ENCODE measurements around the gene KIF1B. TPM values are rescaled to one million over a fixed set of nuclear protein-coding genes. Genes with fewer than 3 reads are reported as not detected.

KIF1B gene
- total and polyA plus RNA-seq, 2 experiments from 2014 or later = 22.2 to 56.2 TPM

DNA sequence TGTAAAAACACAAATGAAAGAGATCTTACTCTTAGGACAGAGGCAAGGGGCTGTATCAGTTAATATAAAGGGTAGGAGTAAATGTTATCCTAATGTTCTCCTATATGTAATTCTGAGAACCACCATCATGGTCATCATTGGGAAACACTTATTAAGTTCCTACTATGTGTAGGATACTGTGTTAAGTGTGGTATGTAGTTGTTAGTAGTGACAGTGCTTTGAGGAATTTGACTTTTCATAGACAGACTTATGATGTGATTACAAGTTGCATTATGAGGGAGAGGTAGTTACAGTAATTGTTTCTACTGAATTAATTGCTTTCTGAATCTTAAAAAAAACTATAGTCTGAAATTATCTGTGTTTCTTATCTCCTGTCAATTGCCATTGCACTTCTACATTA is 136.7 kb downstream of the KIF1B start:
- DNase-seq (ENCODE audit: low read depth in 1 of 2, low spot score in 1 of 2) = no peak
- H3K4me1 ChIP-seq (ENCODE audit: low read depth) = no peaks in the 10 kb centered on the region
- TF ChIP-seq, protein P1, sequence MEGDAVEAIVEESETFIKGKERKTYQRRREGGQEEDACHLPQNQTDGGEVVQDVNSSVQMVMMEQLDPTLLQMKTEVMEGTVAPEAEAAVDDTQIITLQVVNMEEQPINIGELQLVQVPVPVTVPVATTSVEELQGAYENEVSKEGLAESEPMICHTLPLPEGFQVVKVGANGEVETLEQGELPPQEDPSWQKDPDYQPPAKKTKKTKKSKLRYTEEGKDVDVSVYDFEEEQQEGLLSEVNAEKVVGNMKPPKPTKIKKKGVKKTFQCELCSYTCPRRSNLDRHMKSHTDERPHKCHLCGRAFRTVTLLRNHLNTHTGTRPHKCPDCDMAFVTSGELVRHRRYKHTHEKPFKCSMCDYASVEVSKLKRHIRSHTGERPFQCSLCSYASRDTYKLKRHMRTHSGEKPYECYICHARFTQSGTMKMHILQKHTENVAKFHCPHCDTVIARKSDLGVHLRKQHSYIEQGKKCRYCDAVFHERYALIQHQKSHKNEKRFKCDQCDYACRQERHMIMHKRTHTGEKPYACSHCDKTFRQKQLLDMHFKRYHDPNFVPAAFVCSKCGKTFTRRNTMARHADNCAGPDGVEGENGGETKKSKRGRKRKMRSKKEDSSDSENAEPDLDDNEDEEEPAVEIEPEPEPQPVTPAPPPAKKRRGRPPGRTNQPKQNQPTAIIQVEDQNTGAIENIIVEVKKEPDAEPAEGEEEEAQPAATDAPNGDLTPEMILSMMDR (IDR thresholded peaks at IDR 0.05; ENCODE audit: low read depth, low read length) = no peak
- no peak overlapping the region for H3K4me3 ChIP-seq
- no peaks in the 10 kb centered on the region for H3K27me3 ChIP-seq
- H3K36me3 ChIP-seq = peaks cover 47% of the 10 kb centered on the region
- H3K9me3 ChIP-seq (ENCODE audit: low read depth) = no peaks in the 10 kb centered on the region
- H3K27ac ChIP-seq = no peak overlapping the region

GRCh38 chr1:10353282-10353681 is 142.9 kb downstream of the KIF1B start:
- H3K4me1 ChIP-seq (ENCODE audit: low read depth) = no peaks in the 10 kb centered on the region
- H3K4me3 ChIP-seq = no peak overlapping the region
- H3K27me3 ChIP-seq = no peaks in the 10 kb centered on the region
- TF ChIP-seq, protein P1 (IDR thresholded peaks at IDR 0.05; ENCODE audit: low read depth, low read length) = no peak
- H3K36me3 ChIP-seq = peaks cover 20% of the 10 kb centered on the region
- no peaks in the 10 kb centered on the region for H3K9me3 ChIP-seq (ENCODE audit: low read depth)
- peak in 1 of 2 donors; percentile 15 for DNase-seq (ENCODE audit: low read depth in 1 of 2, low spot score in 1 of 2)
- no peak overlapping the region for H3K27ac ChIP-seq

DNA sequence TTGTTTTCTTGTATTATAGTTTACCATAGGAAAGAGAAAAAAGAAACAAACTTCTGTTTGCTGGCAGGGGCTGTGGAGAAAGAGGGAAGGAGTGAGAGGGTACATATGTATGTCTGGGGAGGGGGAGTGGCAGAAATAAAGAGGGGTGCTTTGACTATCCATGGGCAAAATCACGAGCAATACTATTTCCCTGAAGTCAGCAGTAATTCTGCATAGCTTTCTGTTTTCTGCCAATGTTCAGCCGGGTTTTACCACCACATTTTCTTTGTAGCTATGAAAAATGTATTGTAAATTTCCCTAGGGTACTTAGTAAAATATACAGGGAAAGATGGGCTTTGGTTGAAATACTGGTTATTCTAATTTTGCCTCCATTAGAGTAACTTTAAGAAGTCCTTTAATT is 143.3 kb downstream of the KIF1B start:
- H3K4me3 ChIP-seq = no peak overlapping the region
- no peak overlapping the region for H3K27ac ChIP-seq

GRCh38 chr1:10360045-10360444 is 149.7 kb downstream of the KIF1B start:
- no peak for DNase-seq (ENCODE audit: low read depth in 1 of 2, low spot score in 1 of 2)
- H3K27ac ChIP-seq = no peak overlapping the region
- peaks cover 23% of the 10 kb centered on the region for H3K36me3 ChIP-seq
- H3K27me3 ChIP-seq = no peaks in the 10 kb centered on the region
- TF ChIP-seq, protein P1 (IDR thresholded peaks at IDR 0.05; ENCODE audit: low read depth, low read length) = no peak
- no peak overlapping the region for H3K4me3 ChIP-seq
- no peaks in the 10 kb centered on the region for H3K9me3 ChIP-seq (ENCODE audit: low read depth)
- H3K4me1 ChIP-seq (ENCODE audit: low read depth) = no peaks in the 10 kb centered on the region

More for the DNA sequence above, 143.3 kb downstream of the KIF1B start:
- TF ChIP-seq, protein P1 (IDR thresholded peaks at IDR 0.05; ENCODE audit: low read depth, low read length) = no peak
- no peaks in the 10 kb centered on the region for H3K9me3 ChIP-seq (ENCODE audit: low read depth)
- H3K27me3 ChIP-seq = no peaks in the 10 kb centered on the region
- H3K36me3 ChIP-seq = peaks cover 17% of the 10 kb centered on the region
- DNase-seq (ENCODE audit: low read depth in 1 of 2, low spot score in 1 of 2) = no peak
- H3K4me1 ChIP-seq (ENCODE audit: low read depth) = no peaks in the 10 kb centered on the region

DNA sequence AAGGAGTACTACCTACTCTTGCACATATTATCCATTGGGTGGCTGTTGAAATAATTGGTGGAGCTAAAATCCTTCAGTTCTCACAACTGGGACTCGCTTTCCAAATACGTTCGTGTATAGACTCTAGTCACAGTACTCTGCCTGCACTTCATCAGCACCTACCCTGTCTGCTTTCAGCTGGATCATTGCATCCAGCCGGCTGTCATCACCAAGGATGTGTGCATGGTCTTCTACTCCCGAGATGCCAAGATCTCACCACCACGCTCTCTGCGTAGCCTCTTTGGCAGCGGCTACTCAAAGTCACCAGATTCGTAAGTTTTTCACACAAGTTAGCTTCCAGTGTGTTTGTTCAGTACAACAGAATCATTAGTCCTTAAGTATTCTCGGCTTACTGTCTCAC is 151.1 kb downstream of the KIF1B start:
- no peak for DNase-seq (ENCODE audit: low read depth in 1 of 2, low spot score in 1 of 2)
- TF ChIP-seq, protein P1 (IDR thresholded peaks at IDR 0.05; ENCODE audit: low read depth, low read length) = no peak
- H3K27me3 ChIP-seq = no peaks in the 10 kb centered on the region
- no peaks in the 10 kb centered on the region for H3K4me1 ChIP-seq (ENCODE audit: low read depth)
- H3K9me3 ChIP-seq (ENCODE audit: low read depth) = no peaks in the 10 kb centered on the region
- H3K36me3 ChIP-seq = peaks cover 35% of the 10 kb centered on the region
- H3K4me3 ChIP-seq = no peak overlapping the region
- H3K27ac ChIP-seq = no peak overlapping the region

GRCh38 chr1:10368194-10368593 is 157.8 kb downstream of the KIF1B start:
- TF ChIP-seq, protein P1 (IDR thresholded peaks at IDR 0.05; ENCODE audit: low read depth, low read length) = no peak
- DNase-seq (ENCODE audit: low read depth in 1 of 2, low spot score in 1 of 2) = no peak
- H3K36me3 ChIP-seq = peaks cover 55% of the 10 kb centered on the region

More at GRCh38 chr1:10368194-10368593, 157.8 kb downstream of the KIF1B start:
- Histone ChIP-seq H3K4me1 (ENCODE audit: low read depth) (no peaks in the 10 kb centered on the region), H3K27ac (no peak overlapping the region), H3K4me3 (no peak overlapping the region), H3K9me3 (ENCODE audit: low read depth) (no peaks in the 10 kb centered on the region), H3K27me3 (no peaks in the 10 kb centered on the region)
